ENCODE results near the gene CCDC142. TPM values are rescaled to one million over a fixed set of nuclear protein-coding genes. Genes with fewer than 3 reads are reported as not detected.
A peak's percentile ranks its signal among the peaks of the same experiment; 100 is the strongest.

Gene CCDC142
- total RNA-seq, 4 donors from 2014 or later, result 6.5 to 24.6 (median 14.5) TPM

DNA sequence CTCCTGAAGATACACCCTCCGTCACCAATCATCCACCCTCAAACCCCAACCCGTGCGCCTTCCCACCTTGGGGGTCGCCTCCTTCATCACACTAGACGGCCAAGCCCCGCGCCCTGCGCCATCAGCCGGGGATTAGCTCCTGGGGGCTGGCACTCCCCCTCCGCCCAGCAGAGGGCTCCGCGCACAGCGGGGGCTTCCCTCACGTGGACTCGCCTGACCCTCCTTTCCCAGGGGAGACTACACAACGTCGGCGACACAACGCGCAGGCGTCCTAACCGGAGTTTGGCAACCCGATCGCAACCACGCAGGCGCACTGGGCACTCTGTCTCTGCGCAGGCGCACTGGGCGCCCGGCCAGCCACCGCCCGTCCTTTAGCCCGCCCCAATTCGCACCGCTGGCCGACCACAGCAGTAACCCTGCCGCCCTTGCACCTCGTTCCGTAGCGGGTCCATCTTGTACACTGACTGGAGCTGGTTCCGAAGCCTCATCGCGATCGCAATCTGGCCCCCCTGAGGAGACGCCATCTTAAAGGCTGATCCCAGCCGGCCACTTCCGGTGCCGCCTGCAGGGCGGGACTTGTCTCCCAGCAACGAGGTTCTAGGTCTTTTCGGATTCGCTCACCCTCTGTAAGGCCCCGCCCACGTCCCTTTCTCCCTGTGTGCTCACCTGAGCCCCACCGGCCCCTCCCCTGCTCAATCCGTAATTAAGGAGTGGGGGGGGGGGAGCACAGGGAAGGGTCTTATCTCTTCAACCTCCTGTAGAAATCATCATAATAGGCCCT, 24.5 kb upstream of the CCDC142 start, which contains the start of gene PCGF1:
PCGF1 (minus strand) TSS at position 551 of the 781 bp plus-strand sequence; CDS start at position 524, 27 bp downstream.
- intact Hi-C loops (cut with DNase I), result no loop called here
- Histone ChIP-seq H3K9me3 (no peaks in the 10 kb centered on the region), H3K27me3 (peaks cover 0 to 56% (median 9%) of the 10 kb centered on the region in 4 donors), H3K36me3 (peaks cover 0 to 23% (median 9%) of the 10 kb centered on the region in 3 donors), H3K4me3 (peak within 1 kb of the TSS; percentile 56 to 86 (median 72)), H3K27ac (peak within 1 kb of the TSS; percentile 96 to 99 (median 97)), H3K4me1 (peaks cover 26 to 56% (median 33%) of the 10 kb centered on the region in 3 donors)
- peak; percentile 89 for DNase-seq
- WGBS, 2 donors, result 1% methylated on average over 32 to 37 of the region's 56 CpGs
- TF ChIP-seq, protein P1, sequence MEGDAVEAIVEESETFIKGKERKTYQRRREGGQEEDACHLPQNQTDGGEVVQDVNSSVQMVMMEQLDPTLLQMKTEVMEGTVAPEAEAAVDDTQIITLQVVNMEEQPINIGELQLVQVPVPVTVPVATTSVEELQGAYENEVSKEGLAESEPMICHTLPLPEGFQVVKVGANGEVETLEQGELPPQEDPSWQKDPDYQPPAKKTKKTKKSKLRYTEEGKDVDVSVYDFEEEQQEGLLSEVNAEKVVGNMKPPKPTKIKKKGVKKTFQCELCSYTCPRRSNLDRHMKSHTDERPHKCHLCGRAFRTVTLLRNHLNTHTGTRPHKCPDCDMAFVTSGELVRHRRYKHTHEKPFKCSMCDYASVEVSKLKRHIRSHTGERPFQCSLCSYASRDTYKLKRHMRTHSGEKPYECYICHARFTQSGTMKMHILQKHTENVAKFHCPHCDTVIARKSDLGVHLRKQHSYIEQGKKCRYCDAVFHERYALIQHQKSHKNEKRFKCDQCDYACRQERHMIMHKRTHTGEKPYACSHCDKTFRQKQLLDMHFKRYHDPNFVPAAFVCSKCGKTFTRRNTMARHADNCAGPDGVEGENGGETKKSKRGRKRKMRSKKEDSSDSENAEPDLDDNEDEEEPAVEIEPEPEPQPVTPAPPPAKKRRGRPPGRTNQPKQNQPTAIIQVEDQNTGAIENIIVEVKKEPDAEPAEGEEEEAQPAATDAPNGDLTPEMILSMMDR (IDR thresholded peaks at IDR 0.05), result peak in 5 of 6 experiments; percentile 8 to 38 (median 20)
- TF ChIP-seq POLR2A (IDR thresholded peaks at IDR 0.05), result peak in 3 of 4 donors; percentile 25 to 55 (median 30)

DNA sequence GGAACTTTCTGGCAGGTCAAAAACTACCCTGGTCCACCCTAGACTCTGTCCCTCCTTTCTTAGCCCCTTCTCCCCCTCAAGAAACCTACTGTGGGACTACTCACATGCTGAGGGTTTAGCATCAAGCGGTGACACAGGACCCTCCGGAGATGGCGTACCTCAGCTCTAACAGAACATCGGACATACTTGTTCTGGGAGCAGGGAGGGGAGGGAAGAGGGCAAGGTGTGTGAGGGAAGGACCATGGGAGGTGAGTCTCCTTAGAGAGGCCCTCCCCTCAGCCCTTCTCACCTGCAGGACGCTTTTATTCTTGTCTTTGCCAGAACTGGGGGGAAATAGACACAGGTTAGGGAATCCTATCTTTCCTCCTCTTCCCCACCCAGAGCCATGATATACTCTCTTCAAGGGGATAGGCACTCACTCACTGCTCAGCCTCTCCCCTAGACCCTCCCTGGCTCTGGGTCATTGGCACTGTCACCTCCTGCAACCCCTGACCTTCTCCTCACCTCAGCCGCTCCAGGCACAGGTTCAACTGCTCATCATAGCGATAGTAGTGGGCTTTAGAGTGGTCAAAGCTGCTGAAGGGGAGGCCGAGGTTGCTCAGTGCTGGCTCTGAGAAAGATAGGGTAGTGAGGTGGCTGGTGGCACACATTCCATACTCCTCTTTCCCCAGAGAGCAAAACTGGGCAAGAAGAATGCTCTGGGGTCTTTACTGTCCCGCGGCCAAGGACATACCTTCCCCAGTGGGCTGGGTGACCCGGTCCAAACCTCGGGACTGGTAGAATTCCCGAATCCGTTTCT, 22.8 kb upstream of the CCDC142 start:
- 90 to 92% methylated on average over 12 to 13 of the region's 14 CpGs for WGBS, 2 donors
- Histone ChIP-seq H3K36me3 (peaks cover 0 to 23% (median 9%) of the 10 kb centered on the region in 3 donors), H3K27ac (no peak overlapping the region), H3K9me3 (no peaks in the 10 kb centered on the region), H3K4me1 (peaks cover 32 to 61% (median 37%) of the 10 kb centered on the region in 3 donors), H3K4me3 (peak overlapping the region in 2 of 4 donors; percentile 69 to 86), H3K27me3 (peaks cover 0 to 56% (median 0%) of the 10 kb centered on the region in 4 donors)
- intact Hi-C loops (cut with DNase I), result no loop called here
- DNase-seq, result no peak
- TF ChIP-seq, protein P1 (IDR thresholded peaks at IDR 0.05), result no peak
- no peak for TF ChIP-seq POLR2A (IDR thresholded peaks at IDR 0.05)

DNA sequence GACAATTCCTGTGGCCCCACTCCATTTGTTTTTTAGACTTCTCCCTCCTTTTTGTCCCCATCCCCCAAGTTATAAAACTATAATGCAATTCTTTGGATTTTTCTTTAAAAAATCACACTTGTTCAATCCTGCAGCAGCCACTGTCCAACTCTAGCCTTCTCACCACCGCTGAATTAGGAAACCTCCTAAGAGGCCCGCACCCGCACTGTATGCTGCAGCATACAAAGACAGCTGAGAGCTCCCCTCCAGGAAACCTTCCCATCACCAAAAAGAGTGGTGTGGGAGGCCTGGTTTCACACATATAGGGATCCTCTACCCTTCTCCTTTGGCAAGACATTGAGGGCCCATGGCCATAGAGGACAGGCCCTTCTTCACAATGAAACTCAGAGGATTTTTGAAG, 21.8 kb upstream of the CCDC142 start:
- peaks cover 2 to 56% (median 4%) of the 10 kb centered on the region in 4 donors for H3K27me3 ChIP-seq
- intact Hi-C loops (cut with DNase I), result no loop called here
- H3K4me1 ChIP-seq, result peaks cover 33 to 66% (median 39%) of the 10 kb centered on the region in 3 donors
- TF ChIP-seq, protein P1 (IDR thresholded peaks at IDR 0.05), result no peak
- no peak for TF ChIP-seq POLR2A (IDR thresholded peaks at IDR 0.05)
- 90% methylated on average over 2 to 3 of the region's 3 CpGs for WGBS, 2 donors
- H3K9me3 ChIP-seq, result no peaks in the 10 kb centered on the region
- DNase-seq, result no peak
- H3K27ac ChIP-seq, result no peak overlapping the region
- peaks cover 0 to 23% (median 9%) of the 10 kb centered on the region in 3 donors for H3K36me3 ChIP-seq
- H3K4me3 ChIP-seq, result no peak overlapping the region

DNA sequence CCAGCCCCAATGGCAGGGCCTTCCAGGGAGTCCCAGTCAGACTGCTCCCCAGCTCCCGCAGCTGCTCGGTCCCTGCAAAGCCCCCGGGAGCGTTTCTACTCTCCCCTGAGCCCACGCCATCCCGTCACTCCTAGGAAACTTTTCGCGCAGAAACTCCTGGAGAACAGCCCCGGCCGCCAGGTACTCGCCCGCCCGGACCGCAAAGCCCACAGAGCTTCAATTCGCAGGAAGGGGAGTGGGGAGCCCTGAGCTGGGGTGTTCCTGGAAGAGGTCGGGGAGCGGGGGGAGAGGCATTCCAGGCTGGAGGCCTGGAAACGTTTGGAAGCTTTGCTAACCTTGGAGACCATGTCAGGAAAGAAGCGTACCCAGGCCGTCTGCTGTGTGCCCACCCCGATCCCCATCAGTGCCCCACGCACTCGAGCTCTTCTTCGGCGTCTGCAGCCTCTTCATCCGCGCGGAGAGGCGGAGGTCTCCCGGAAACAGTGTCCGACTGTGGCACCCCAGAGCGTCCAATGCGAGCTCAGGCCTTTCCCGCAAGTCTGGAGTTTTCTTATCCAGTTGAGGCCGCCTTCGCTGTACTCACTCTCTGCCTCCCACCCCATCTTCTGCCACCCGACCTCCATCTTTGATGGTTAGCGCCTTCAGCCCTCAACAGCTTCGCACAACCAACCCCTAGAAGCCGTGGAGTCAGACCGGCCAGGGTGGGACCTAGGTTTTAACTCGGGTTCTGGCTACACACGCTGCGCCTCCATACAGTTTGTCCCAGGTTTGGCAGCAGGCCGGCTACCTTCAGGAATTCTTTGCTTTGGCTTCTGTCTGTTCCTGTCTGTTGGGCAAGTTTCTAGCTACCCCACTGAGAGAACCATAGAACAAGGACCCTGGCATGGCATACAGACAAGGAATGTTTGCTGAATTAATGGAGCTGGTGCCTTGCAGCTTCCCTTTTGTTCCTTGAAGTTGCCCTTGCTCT, 21.0 kb upstream of the CCDC142 start:
- Histone ChIP-seq H3K4me3 (peak overlapping the region; percentile 30 to 73 (median 61)), H3K27me3 (peaks cover 7 to 58% (median 11%) of the 10 kb centered on the region in 4 donors), H3K27ac (peak overlapping the region; percentile 9 to 81 (median 76)), H3K9me3 (no peaks in the 10 kb centered on the region), H3K36me3 (peaks cover 0 to 23% (median 9%) of the 10 kb centered on the region in 3 donors), H3K4me1 (peaks cover 41 to 74% (median 47%) of the 10 kb centered on the region in 3 donors)
- DNase-seq, result no peak
- intact Hi-C loops (cut with DNase I), result no loop called here
- 78 to 86% methylated on average over 19 to 26 of the region's 45 CpGs for WGBS, 2 donors
- TF ChIP-seq, protein P1 (IDR thresholded peaks at IDR 0.05), result no peak
- TF ChIP-seq POLR2A (IDR thresholded peaks at IDR 0.05), result no peak
